A673 (cell line): ENCODE measurements around the gene SEMA5A. TPM values are rescaled to one million over a fixed set of nuclear protein-coding genes. Genes with fewer than 3 reads are reported as not detected.

Experiments
- BruUV-seq: library from RNA; stranded (reverse); fragments of 400-500 nt; replicated peaks from 2 replicates; lab custom pipeline; 2021; lab: Mats Ljungman, UMichigan
- CTCF ChIA-PET: fragments of 300-600 bp; sonication (Branson Sonifier 250); formaldehyde crosslinking; loops from one replicate; lab custom pipeline; 2022; ENCODE audit warnings: antibody characterized with exemption; lab: Charles Lee
- POLR2A ChIA-PET: fragments of 300-600 bp; sonication (Branson Sonifier 250); formaldehyde crosslinking; loops from one replicate; lab custom pipeline; 2022; ENCODE audit warnings: antibody characterized with exemption; ENCODE audit not compliant: low non-redundant PET; lab: Charles Lee
- DNase-seq: peaks from one replicate; pipeline ENCODE4 v3.0.0-alpha.2; 2015; ENCODE audit warnings: low spot score
- H3K27ac ChIP-seq: fragments of 200-600 bp; sonication (generic); 2 replicates; pipeline ENCODE4 v1.5.1; 2016; ENCODE audit warnings: mixed run types, low read depth, mild to moderate bottlenecking, mixed read lengths, antibody characterized with exemption, low read length; ENCODE audit not compliant: poor library complexity, severe bottlenecking
- H3K27me3 ChIP-seq: fragments of 200-600 bp; sonication (generic); replicated peaks from 2 replicates; pipeline ENCODE4 v1.6.1; 2017; ENCODE audit warnings: mixed run types, low read depth, mild to moderate bottlenecking, mixed read lengths, antibody characterized with exemption, low read length; ENCODE audit not compliant: insufficient read depth, poor library complexity
- H3K36me3 ChIP-seq: fragments of 200-600 bp; sonication (generic); 2 replicates; pipeline ENCODE4 v1.6.1; 2016; ENCODE audit warnings: mixed run types, mild to moderate bottlenecking, mixed read lengths, antibody characterized with exemption, low read length; ENCODE audit not compliant: insufficient read depth, poor library complexity, severe bottlenecking
- H3K4me1 ChIP-seq: fragments of 200-600 bp; sonication (generic); 2 replicates; pipeline ENCODE4 v1.6.1; 2017; ENCODE audit warnings: mixed run types, mild to moderate bottlenecking, mixed read lengths, antibody characterized with exemption, low read length; ENCODE audit not compliant: insufficient read depth, poor library complexity, severe bottlenecking
- H3K4me3 ChIP-seq: fragments of 200-600 bp; sonication (generic); 2 replicates; pipeline ENCODE4 v1.5.1; 2016; ENCODE audit warnings: low read depth, mixed run types, mild to moderate bottlenecking, mixed read lengths, low read length; ENCODE audit not compliant: poor library complexity, severe bottlenecking
- H3K9me3 ChIP-seq: fragments of 200-600 bp; sonication (generic); 2 replicates; pipeline ENCODE4 v1.6.1; 2016; ENCODE audit warnings: mixed run types, low read depth, mild to moderate bottlenecking, mixed read lengths, antibody characterized with exemption, low read length; ENCODE audit not compliant: poor library complexity, severe bottlenecking
- CTCF ChIP-seq: fragments of 300-800, 200-600 bp; sonication (generic); conservative IDR thresholded peaks from 2 replicates; pipeline ENCODE4 v1.5.1; 2017; ENCODE audit warnings: low read depth, mild to moderate bottlenecking, antibody characterized with exemption, low read length, moderate library complexity, mixed read lengths
- EZH2 ChIP-seq: fragments of 200-600 bp; sonication (generic); IDR thresholded peaks from 2 replicates; pipeline ENCODE4 v1.6.1; 2017; ENCODE audit warnings: borderline replicate concordance, low read depth, mild to moderate bottlenecking, mixed read lengths, antibody characterized with exemption, low read length; ENCODE audit not compliant: poor library complexity, severe bottlenecking
- intact Hi-C: fragments of 100-400 bp; cut with micrococcal nuclease; formaldehyde crosslinking; loops from one replicate; pipeline ENCODE4 v1.10.0; 2022; ENCODE audit not compliant: unreplicated experiment
- total RNA-seq: library from RNA; stranded (reverse); gene quantifications from 2 replicates; pipeline ENCODE4 v1.2.3, GENCODE V29; 2021

The SEMA5A gene
- total RNA-seq, 1 experiment from 2014 or later = 0.17 TPM

GRCh38 chr5:9438596-9439354, 107.1 kb downstream of the SEMA5A start:
- DNase-seq = no peak
- Histone ChIP-seq H3K9me3 (no peaks in the 10 kb centered on the region), H3K36me3 (no peaks in the 10 kb centered on the region), H3K4me1 (no peaks in the 10 kb centered on the region), H3K4me3 (no peak overlapping the region), H3K27ac (no peak overlapping the region), H3K27me3 (no peaks in the 10 kb centered on the region)
- ChIA-PET CTCF (no interaction called here), POLR2A (no interaction called here)
- intact Hi-C loops = no loop called here
- no peak for TF ChIP-seq CTCF
- no peak for TF ChIP-seq EZH2
- no TSS peak for BruUV-seq

DNA sequence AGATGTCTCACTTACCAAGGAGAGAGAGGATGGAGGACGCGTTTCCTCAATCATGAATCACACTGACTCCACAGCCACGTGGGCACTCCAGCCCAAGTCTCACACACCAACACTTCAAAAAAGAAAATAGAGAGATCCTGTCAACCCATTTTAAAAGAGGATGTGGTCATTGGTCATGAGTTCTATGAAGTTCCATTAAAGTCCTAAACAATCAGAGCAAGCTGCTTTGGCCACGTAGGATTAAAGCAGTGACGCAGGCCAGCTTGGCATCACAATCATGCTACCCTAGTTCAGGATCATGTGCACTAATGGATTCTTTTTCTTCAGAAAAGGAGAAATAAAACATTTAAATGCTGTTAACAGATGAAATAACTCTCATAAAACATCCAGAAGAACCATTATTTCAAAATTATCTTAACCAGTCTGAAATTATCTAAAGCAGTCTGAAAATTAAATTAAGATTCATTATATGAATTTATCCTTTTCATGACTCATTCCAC, 108.1 kb downstream of the SEMA5A start:
- ChIA-PET POLR2A (no interaction called here), CTCF (no interaction called here)
- H3K27ac ChIP-seq = no peak overlapping the region
- no peaks in the 10 kb centered on the region for H3K4me1 ChIP-seq
- no peak for DNase-seq
- no peak for TF ChIP-seq EZH2
- TF ChIP-seq CTCF = no peak
- H3K9me3 ChIP-seq = no peaks in the 10 kb centered on the region
- no TSS peak for BruUV-seq
- no peaks in the 10 kb centered on the region for H3K27me3 ChIP-seq
- intact Hi-C loops = no loop called here
- no peaks in the 10 kb centered on the region for H3K36me3 ChIP-seq
- no peak overlapping the region for H3K4me3 ChIP-seq

GRCh38 chr5:9431496-9432258, 114.2 kb downstream of the SEMA5A start:
- Histone ChIP-seq H3K27ac (no peak overlapping the region), H3K9me3 (no peaks in the 10 kb centered on the region), H3K27me3 (no peaks in the 10 kb centered on the region), H3K36me3 (no peaks in the 10 kb centered on the region), H3K4me3 (no peak overlapping the region), H3K4me1 (no peaks in the 10 kb centered on the region)
- no peak for TF ChIP-seq EZH2
- no peak for TF ChIP-seq CTCF
- CTCF ChIA-PET = no interaction called here
- DNase-seq = no peak
- intact Hi-C loops = no loop called here
- POLR2A ChIA-PET = no interaction called here
- BruUV-seq = no TSS peak
